Epithelial cell of proximal tubule (primary cell): Measurements from ENCODE around the gene MAP3K5. TPM values are rescaled to one million over a fixed set of nuclear protein-coding genes. Genes with fewer than 3 reads are reported as not detected.
"Not testable (repeated sequence)": the region's sequence is repeated elsewhere in the genome, so short reads cannot be mapped to it uniquely, and the experiment has no call there.

Source experiments
- DNase-seq: peaks from one replicate; pipeline ENCODE4 v3.0.0-alpha.2; 2011; ENCODE audit warnings: low read depth
- H3K4me3 ChIP-seq: 2 replicates; pipeline ENCODE4 v1.5.1; 2011; ENCODE audit warnings: low read depth, mild to moderate bottlenecking, low read length
- CTCF ChIP-seq: conservative IDR thresholded peaks from 2 replicates; pipeline ENCODE4 v1.5.1; 2012; ENCODE audit warnings: low read depth, mild to moderate bottlenecking, low read length
- total RNA-seq: library from RNA; depleted of rRNA; stranded (reverse); fragments of >200 nt; gene quantifications from 2 replicates; pipeline ENCODE4 v1.2.3, GENCODE V29; 2015

MAP3K5 gene
- total RNA-seq, 1 donor from 2014 or later: 7.8 TPM

- no peak for DNase-seq
- no peak for TF ChIP-seq CTCF
- peak overlapping the region; percentile 87 for H3K4me3 ChIP-seq
Measured at GRCh38 chr6:136791296-136792094, 782 bp downstream of the MAP3K5 start.

GRCh38 chr6:136790411-136791295 is 1.6 kb downstream of the MAP3K5 start:
- no peak for TF ChIP-seq CTCF
- DNase-seq: no peak
- H3K4me3 ChIP-seq: peak overlapping the region; percentile 87

- peak overlapping the region; percentile 87 for H3K4me3 ChIP-seq
- DNase-seq: not testable (repeated sequence)
Measured at GRCh38 chr6:136789440-136789839, 2.8 kb downstream of the MAP3K5 start.

GRCh38 chr6:136788069-136788902 is 4.0 kb downstream of the MAP3K5 start:
- no peak for TF ChIP-seq CTCF
- H3K4me3 ChIP-seq: no peak overlapping the region

GRCh38 chr6:136787726-136788068 is 4.6 kb downstream of the MAP3K5 start:
- H3K4me3 ChIP-seq: no peak overlapping the region
- no peak for DNase-seq
- TF ChIP-seq CTCF: no peak

More at GRCh38 chr6:136788069-136788902, 4.0 kb downstream of the MAP3K5 start:
- DNase-seq: no peak

GRCh38 chr6:136786658-136787057 is 5.6 kb downstream of the MAP3K5 start:
- H3K4me3 ChIP-seq: no peak overlapping the region
- no peak for DNase-seq
- no peak for TF ChIP-seq CTCF
